ENCODE measurements around the gene CDK14.

The CDK14 gene

GRCh38 chr7:91243591-91244301 is 647.6 kb downstream of the CDK14 start:
- no peak for DNase-seq

GRCh38 chr7:91247500-91247899 is 651.4 kb downstream of the CDK14 start:
- DNase-seq, result no peak

GRCh38 chr7:91248996-91249395 is 652.9 kb downstream of the CDK14 start:
- DNase-seq, result no peak

- DNase-seq, result no peak
Observed at GRCh38 chr7:91249506-91250233, 653.5 kb downstream of the CDK14 start.

- DNase-seq, result no peak
Observed at GRCh38 chr7:91250706-91251105, 654.6 kb downstream of the CDK14 start.

GRCh38 chr7:91251877-91252276 is 655.8 kb downstream of the CDK14 start:
- DNase-seq, result no peak
